HCT116 (cell line): Measurements from ENCODE around the gene ANTXRL. TPM values are rescaled to one million over a fixed set of nuclear protein-coding genes. Genes with fewer than 3 reads are reported as not detected.
"Not testable (repeated sequence)": the region's sequence is repeated elsewhere in the genome, so short reads cannot be mapped to it uniquely, and the experiment has no call there.

Experiments used
- ATAC-seq: fragments of 200-7000 bp; cut with Tn5 transposase; 2 replicates; pipeline ENCODE4 v1.9.1; 2020; ENCODE audit warnings: mild to moderate bottlenecking, moderate library complexity
- BruUV-seq: library from RNA; stranded (reverse); fragments of 400-500 nt; replicated peaks from 2 replicates; lab custom pipeline; 2021; lab: Mats Ljungman, UMichigan
- CTCF ChIA-PET: fragments of 300-600 bp; sonication (Branson Sonifier 250); formaldehyde crosslinking; loops from one replicate; lab custom pipeline; 2021; ENCODE audit warnings: antibody characterized with exemption; lab: Charles Lee
- POLR2A ChIA-PET: fragments of 300-600, 350-600 bp; sonication (Branson Sonifier 250); formaldehyde crosslinking; loops from one replicate; lab custom pipeline; 2021; ENCODE audit warnings: antibody characterized with exemption; lab: Charles Lee
- RAD21 ChIA-PET, 2 experiments: fragments of 300-600 bp; sonication (Branson Sonifier 250); formaldehyde crosslinking; loops; one replicate each; lab custom pipeline; 2023; ENCODE audit warnings: low total read pairs in 2 of 2; ENCODE audit not compliant: uncharacterized antibody in 2 of 2, unreplicated experiment in 2 of 2, low non-redundant PET in 1 of 2; lab: Charles Lee
- DNase-seq: peaks from one replicate; pipeline ENCODE4 v3.0.0-alpha.2; 2010; ENCODE audit warnings: low read depth, low spot score
- H2AFZ ChIP-seq: fragments of 200-600 bp; shearing (Covaris generic), sonication (generic); 2 replicates; pipeline ENCODE4 v1.6.1; 2017; ENCODE audit warnings: low read depth, mixed run types, mixed read lengths, antibody characterized with exemption, low read length; ENCODE audit not compliant: poor library complexity, severe bottlenecking
- H3K27ac ChIP-seq: 2 replicates; pipeline ENCODE4 v1.5.1; 2012; ENCODE audit warnings: low read depth, low read length
- H3K27me3 ChIP-seq: fragments of 200-600 bp; sonication (generic); 2 replicates; pipeline ENCODE4 v1.6.1; 2016; ENCODE audit warnings: mixed run types, low read length, mixed read lengths; ENCODE audit not compliant: insufficient read depth
- H3K36me3 ChIP-seq, 2 experiments: fragments of 200-500 bp in 1 of 2; fragments of 200-600 bp in 1 of 2; sonication (Bioruptor generic) in 1 of 2; sonication (generic) in 1 of 2; 2 replicates each; pipeline versions ENCODE4 v1.5.1 to v1.6.1; 2014 to 2016; ENCODE audit warnings: low read length in 2 of 2, inconsistent platforms in 1 of 2, mixed read lengths in 1 of 2, mixed run types in 1 of 2; ENCODE audit not compliant: insufficient read depth in 2 of 2, control insufficient read depth in 1 of 2
- H3K4me1 ChIP-seq, 2 experiments: fragments of 200-600 bp in 1 of 2; sonication (generic) in 1 of 2; 2 replicates each; pipeline versions ENCODE4 v1.5.1 to v1.6.1; 2012 to 2017; ENCODE audit warnings: low read length in 2 of 2, inconsistent platforms in 1 of 2, mild to moderate bottlenecking in 1 of 2, mixed read lengths in 1 of 2, mixed run types in 1 of 2, moderate library complexity in 1 of 2; ENCODE audit not compliant: insufficient read depth in 2 of 2, control insufficient read depth in 1 of 2
- H3K4me2 ChIP-seq: fragments of 200-600 bp; sonication (generic); 2 replicates; pipeline ENCODE4 v1.6.1; 2017; ENCODE audit warnings: mixed run types, low read length, mixed read lengths
- H3K4me3 ChIP-seq, 2 experiments: fragments of 200-600 bp in 1 of 2; sonication (generic) in 1 of 2; replicated peaks in 1 of 2; 2 replicates each; pipeline ENCODE4 v1.5.1; 2011 to 2016; ENCODE audit warnings: low read length in 2 of 2, control low read depth in 1 of 2, low read depth in 1 of 2, mild to moderate bottlenecking in 1 of 2, mixed read lengths in 1 of 2, mixed run types in 1 of 2
- H3K79me2 ChIP-seq: fragments of 200-600 bp; sonication (generic); 2 replicates; pipeline ENCODE4 v1.6.1; 2017; ENCODE audit warnings: mild to moderate bottlenecking, mixed run types, low read length, moderate library complexity, mixed read lengths; ENCODE audit not compliant: insufficient read depth
- H3K9ac ChIP-seq: fragments of 200-600 bp; sonication (generic); 2 replicates; pipeline ENCODE4 v1.6.1; 2016; ENCODE audit warnings: low read length, mixed read lengths
- H3K9me2 ChIP-seq: fragments of 200-600 bp; sonication (generic), shearing (Covaris generic); 2 replicates; pipeline ENCODE4 v1.6.1; 2017; ENCODE audit warnings: mixed run types, mild to moderate bottlenecking, moderate library complexity; ENCODE audit not compliant: insufficient read depth
- H3K9me3 ChIP-seq, 2 experiments: fragments of 200-500 bp in 1 of 2; fragments of 200-600 bp in 1 of 2; sonication (Bioruptor generic) in 1 of 2; sonication (generic) in 1 of 2; 2 replicates each; pipeline ENCODE4 v1.6.1; 2014 to 2017; ENCODE audit warnings: low read length in 2 of 2, mixed read lengths in 2 of 2, inconsistent platforms in 1 of 2, low read depth in 1 of 2, mild to moderate bottlenecking in 1 of 2, mixed run types in 1 of 2, moderate library complexity in 1 of 2; ENCODE audit not compliant: control insufficient read depth in 1 of 2, insufficient read depth in 1 of 2
- H4K20me1 ChIP-seq: fragments of 200-600 bp; sonication (generic), shearing (Covaris generic); 2 replicates; pipeline ENCODE4 v1.6.1; 2017; ENCODE audit warnings: mixed run types, mild to moderate bottlenecking, moderate library complexity; ENCODE audit not compliant: insufficient read depth
- CBX3 ChIP-seq: IDR thresholded peaks from 2 replicates; pipeline ENCODE4 v1.6.1; 2012; ENCODE audit warnings: low read depth
- EGR1 ChIP-seq: IDR thresholded peaks from 2 replicates; pipeline ENCODE4 v1.6.1; 2012; ENCODE audit warnings: low read depth
- EZH2 ChIP-seq: fragments of 200-600 bp; sonication (generic); IDR thresholded peaks from 2 replicates; pipeline ENCODE4 v1.6.1; 2017; ENCODE audit warnings: antibody characterized with exemption, mixed run types
- EZH2phosphoT487 ChIP-seq: fragments of 200-600 bp; IDR thresholded peaks from 2 replicates; pipeline ENCODE4 v1.6.1; 2018; ENCODE audit warnings: antibody characterized with exemption, borderline replicate concordance
- JUND ChIP-seq: IDR thresholded peaks from 2 replicates; pipeline ENCODE4 v1.6.1; 2012
- MAX ChIP-seq: IDR thresholded peaks from 2 replicates; pipeline ENCODE4 v1.6.1; 2012
- RAD21 ChIP-seq: IDR thresholded peaks from 2 replicates; pipeline ENCODE4 v1.6.1; 2012; ENCODE audit warnings: low read depth, mild to moderate bottlenecking
- TCF7L2 ChIP-seq: IDR thresholded peaks from 2 replicates; pipeline ENCODE4 v1.7.0; 2011; ENCODE audit warnings: borderline replicate concordance, inconsistent platforms; ENCODE audit not compliant: insufficient read depth, insufficient read length; ENCODE audit errors: extremely low read depth
- YY1 ChIP-seq: IDR thresholded peaks from 2 replicates; pipeline ENCODE4 v1.6.1; 2011; ENCODE audit warnings: low read length, low read depth, moderate library complexity, mild to moderate bottlenecking; ENCODE audit not compliant: insufficient replicate concordance; ENCODE audit errors: extremely low read depth
- ZFX ChIP-seq: fragments of 450-650 bp; IDR thresholded peaks from 2 replicates; pipeline ENCODE4 v1.6.1; 2017
- intact Hi-C: fragments of 100-400 bp; cut with micrococcal nuclease; formaldehyde crosslinking; loops from 2 replicates; pipeline ENCODE4 v1.10.0; 2022
- total RNA-seq: library from RNA; stranded (reverse); gene quantifications from one replicate; pipeline ENCODE4 v1.2.1, GENCODE V29; 2021; ENCODE audit not compliant: unreplicated experiment
- TF ChIP-seq, protein P1 (sequence below): IDR thresholded peaks from 2 replicates; pipeline ENCODE4 v1.6.1; 2012
- TF ChIP-seq, protein P2 (sequence below): IDR thresholded peaks from 2 replicates; pipeline ENCODE4 v1.6.1; 2012; ENCODE audit warnings: low read depth

The ANTXRL gene
- total RNA-seq, 1 experiment from 2014 or later: not detected

GRCh38 chr10:46245381-46245900 is 41.4 kb upstream of the ANTXRL start:
- ChIA-PET POLR2A (no interaction called here), CTCF (no interaction called here), RAD21 (no interaction called here)
- Histone ChIP-seq H3K9ac (no peak overlapping the region), H3K4me1 (no peaks in the 10 kb centered on the region), H3K9me3 (no peaks in the 10 kb centered on the region), H3K27ac (no peak overlapping the region), H3K36me3 (no peaks in the 10 kb centered on the region), H3K4me3 (no peak overlapping the region), H3K79me2 (no peaks in the 10 kb centered on the region), H3K27me3 (no peaks in the 10 kb centered on the region), H3K9me2 (no peaks in the 10 kb centered on the region), H3K4me2 (no peak overlapping the region), H4K20me1 (no peaks in the 10 kb centered on the region), H2AFZ (no peak overlapping the region)
- DNase-seq: no peak
- intact Hi-C loops: no loop called here
- BruUV-seq: no TSS peak
- no peak for ATAC-seq
- TF ChIP-seq ZFX (no peak), CBX3 (no peak), MAX (no peak), TCF7L2 (no peak), YY1 (no peak), RAD21 (no peak), EGR1 (no peak), JUND (no peak), EZH2 (no peak), EZH2phosphoT487 (no peak)
- TF ChIP-seq, protein P1, sequence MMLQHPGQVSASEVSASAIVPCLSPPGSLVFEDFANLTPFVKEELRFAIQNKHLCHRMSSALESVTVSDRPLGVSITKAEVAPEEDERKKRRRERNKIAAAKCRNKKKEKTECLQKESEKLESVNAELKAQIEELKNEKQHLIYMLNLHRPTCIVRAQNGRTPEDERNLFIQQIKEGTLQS: no peak
- TF ChIP-seq, protein P2, sequence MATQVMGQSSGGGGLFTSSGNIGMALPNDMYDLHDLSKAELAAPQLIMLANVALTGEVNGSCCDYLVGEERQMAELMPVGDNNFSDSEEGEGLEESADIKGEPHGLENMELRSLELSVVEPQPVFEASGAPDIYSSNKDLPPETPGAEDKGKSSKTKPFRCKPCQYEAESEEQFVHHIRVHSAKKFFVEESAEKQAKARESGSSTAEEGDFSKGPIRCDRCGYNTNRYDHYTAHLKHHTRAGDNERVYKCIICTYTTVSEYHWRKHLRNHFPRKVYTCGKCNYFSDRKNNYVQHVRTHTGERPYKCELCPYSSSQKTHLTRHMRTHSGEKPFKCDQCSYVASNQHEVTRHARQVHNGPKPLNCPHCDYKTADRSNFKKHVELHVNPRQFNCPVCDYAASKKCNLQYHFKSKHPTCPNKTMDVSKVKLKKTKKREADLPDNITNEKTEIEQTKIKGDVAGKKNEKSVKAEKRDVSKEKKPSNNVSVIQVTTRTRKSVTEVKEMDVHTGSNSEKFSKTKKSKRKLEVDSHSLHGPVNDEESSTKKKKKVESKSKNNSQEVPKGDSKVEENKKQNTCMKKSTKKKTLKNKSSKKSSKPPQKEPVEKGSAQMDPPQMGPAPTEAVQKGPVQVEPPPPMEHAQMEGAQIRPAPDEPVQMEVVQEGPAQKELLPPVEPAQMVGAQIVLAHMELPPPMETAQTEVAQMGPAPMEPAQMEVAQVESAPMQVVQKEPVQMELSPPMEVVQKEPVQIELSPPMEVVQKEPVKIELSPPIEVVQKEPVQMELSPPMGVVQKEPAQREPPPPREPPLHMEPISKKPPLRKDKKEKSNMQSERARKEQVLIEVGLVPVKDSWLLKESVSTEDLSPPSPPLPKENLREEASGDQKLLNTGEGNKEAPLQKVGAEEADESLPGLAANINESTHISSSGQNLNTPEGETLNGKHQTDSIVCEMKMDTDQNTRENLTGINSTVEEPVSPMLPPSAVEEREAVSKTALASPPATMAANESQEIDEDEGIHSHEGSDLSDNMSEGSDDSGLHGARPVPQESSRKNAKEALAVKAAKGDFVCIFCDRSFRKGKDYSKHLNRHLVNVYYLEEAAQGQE: no peak
- TF ChIP-seq, all 23 proteins: peak for 0

- CTCF ChIA-PET, H4K20me1 ChIP-seq, POLR2A ChIA-PET: not testable (repeated sequence)
Observed at GRCh38 chr10:46246400-46247180, 40.2 kb upstream of the ANTXRL start.

More at GRCh38 chr10:46246400-46247180, 40.2 kb upstream of the ANTXRL start:
- H3K27me3 ChIP-seq, ATAC-seq, RAD21 ChIA-PET, H3K27ac ChIP-seq, H3K36me3 ChIP-seq, H2AFZ ChIP-seq, H3K4me2 ChIP-seq, H3K9me2 ChIP-seq, H3K9me3 ChIP-seq, H3K4me1 ChIP-seq, intact Hi-C loops, H3K9ac ChIP-seq, H3K79me2 ChIP-seq, DNase-seq, BruUV-seq, H3K4me3 ChIP-seq: not testable (repeated sequence)
